HG03571 (cell line): ENCODE measurements around the gene EPHB6.

Experiments
- ATAC-seq: cut with Tn5 transposase; IDR thresholded peaks from one replicate; pipeline ENCODE4 v1.9.1; 2021; ENCODE audit not compliant: unreplicated experiment

The EPHB6 gene

GRCh38 chr7:142876236-142876960, 21.5 kb downstream of the EPHB6 start:
- no peak for ATAC-seq

- no peak for ATAC-seq
Observed at GRCh38 chr7:142876991-142877910, 22.4 kb downstream of the EPHB6 start.

- ATAC-seq, result no peak
Observed at GRCh38 chr7:142878315-142878714, 23.4 kb downstream of the EPHB6 start.

GRCh38 chr7:142879060-142879459, 24.2 kb downstream of the EPHB6 start:
- ATAC-seq, result no peak

GRCh38 chr7:142880876-142881505, 26.1 kb downstream of the EPHB6 start:
- peak; percentile 64 for ATAC-seq

- no peak for ATAC-seq
Observed at GRCh38 chr7:142881586-142882337, 26.9 kb downstream of the EPHB6 start.

GRCh38 chr7:142882338-142882678, 27.4 kb downstream of the EPHB6 start:
- ATAC-seq, result no peak

DNA sequence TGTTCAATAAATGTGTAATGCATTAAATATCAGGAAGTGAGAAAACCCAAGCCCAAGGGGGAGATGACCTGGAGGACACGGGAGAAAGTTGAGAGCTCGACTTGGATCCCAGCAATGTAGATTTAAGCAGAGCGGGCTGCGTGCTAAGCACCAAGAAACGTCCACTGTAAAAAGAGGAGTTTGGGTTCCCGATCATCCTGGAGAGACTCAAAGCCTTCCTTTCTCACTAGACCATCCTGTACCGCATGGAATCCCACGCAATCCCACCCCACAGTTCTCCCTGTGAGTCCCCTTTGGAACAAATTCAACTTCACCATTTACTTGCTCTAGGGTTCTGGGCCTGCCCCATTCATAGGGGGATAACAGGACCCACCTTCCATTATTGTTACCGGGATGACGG, 28.3 kb downstream of the EPHB6 start:
- no peak for ATAC-seq

GRCh38 chr7:142883571-142884285, 28.9 kb downstream of the EPHB6 start:
- no peak for ATAC-seq

DNA sequence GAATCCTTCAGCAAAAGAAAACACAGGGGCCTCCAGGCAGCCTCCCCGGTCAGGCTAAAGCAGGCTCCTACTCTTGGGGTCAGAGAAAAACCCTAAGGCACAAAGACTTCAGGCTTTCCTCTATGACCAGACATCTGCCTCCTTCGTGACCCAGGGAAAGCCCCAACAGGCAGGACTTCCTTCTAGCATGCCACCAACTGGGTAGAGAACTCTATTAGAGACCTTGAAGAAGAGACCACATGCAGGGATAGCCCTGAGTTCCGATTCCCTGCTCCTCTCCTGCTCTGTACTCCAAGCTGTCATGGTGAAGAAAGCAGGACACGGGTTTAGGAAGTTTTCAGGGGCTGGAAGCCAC, 29.4 kb downstream of the EPHB6 start:
- no peak for ATAC-seq

GRCh38 chr7:142885311-142886230, 30.7 kb downstream of the EPHB6 start, which contains the start of gene TRPV6:
TRPV6 (minus strand) TSS chr7:142885745.
- ATAC-seq, result no peak

- no peak for ATAC-seq
Observed at GRCh38 chr7:142886866-142887265, 32.0 kb downstream of the EPHB6 start.

DNA sequence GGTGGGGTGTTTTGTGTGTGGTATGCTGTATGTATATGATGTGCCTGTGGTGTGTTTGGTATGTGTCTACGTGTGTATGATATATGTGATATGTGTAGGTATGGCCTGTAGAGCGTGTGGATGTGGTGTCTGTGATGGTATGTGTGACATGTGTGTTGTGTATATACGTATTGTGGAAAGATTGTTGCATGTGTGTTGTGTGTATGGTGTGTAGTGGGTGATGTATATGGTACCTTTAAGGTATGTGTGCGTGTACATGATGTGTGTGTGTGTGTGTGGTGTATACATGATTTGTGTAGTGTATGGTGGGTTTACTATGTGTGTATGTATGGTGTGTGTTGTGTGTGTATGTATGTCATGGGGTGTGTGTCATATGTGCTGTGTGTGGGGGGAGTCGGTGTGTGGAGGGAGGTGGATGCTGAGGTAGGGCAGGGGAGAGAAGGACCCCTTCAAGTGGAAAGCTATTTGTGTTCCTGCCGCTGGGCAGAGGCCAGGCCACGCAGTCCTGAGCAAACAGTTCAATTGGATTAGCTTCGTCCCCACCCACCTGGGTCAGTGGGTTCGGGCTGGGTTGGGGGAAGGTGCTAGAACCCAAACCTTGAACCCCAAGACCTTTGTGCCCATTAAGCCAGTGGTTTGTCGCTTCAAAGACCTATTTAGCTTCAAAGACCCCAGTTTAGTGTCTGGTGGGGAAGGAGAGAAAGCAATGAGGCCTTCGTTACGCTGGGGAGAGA, 32.6 kb downstream of the EPHB6 start:
- no peak for ATAC-seq

GRCh38 chr7:142889816-142890215, 34.9 kb downstream of the EPHB6 start:
- ATAC-seq, result no peak

DNA sequence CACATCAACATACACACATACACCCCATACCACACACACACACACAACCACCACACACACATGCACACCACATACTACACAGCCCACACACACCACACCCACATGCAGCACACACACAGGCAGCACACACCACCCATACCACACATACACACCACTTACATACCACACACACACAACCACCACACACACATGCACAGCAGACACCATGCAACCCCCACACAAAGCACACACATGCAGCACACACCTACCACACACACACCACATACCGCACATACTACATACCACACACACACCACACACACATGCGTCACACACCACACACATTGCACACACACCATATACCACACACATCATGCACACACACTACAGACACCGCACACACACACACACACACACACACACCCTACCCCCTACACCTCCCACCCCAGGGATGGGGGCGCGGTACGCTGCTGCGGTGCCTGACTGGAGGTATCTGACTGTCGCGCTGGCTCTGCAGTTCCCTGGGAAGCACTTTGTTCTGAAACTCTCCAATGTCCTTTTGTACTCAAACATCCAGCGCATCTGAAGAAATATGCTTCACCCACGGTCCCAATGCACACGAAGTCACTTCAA, 36.1 kb downstream of the EPHB6 start:
- no peak for ATAC-seq

DNA sequence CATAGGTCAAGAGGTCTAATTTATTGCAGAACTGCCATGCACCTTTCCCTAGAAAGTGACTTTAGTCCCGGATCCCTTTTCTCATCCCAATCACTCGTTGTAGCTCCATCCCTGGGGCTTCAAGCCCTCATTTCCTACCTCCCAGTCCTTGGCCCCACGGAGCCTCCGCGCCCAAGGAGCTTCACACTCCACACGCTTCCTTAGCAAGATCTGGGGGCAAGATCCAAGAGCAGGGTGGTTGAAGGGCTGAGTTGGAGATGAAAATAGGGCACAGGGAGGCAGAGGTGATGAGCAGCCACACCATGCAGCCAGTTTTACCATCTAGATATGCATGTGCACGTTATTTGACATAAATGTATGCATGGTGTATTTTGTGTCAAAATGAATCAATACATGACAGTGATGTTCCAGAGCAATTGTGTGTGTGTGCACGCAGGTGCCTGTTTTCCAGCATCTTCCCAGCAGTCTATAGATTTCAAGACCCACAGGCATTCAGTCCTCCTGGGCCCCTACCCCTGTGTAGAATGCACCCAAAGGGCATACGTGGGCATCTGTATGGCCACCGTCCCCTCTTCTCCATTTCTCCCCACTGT, 36.7 kb downstream of the EPHB6 start:
- no peak for ATAC-seq

GRCh38 chr7:142892951-142893350, 38.1 kb downstream of the EPHB6 start:
- ATAC-seq, result no peak
